Stimulated activated CD8-positive, alpha-beta memory T cell treated with anti-CD3 and anti-CD28 coated beads, Interleukin-15, amount 100 ng/mL, for 1 hour (primary cell): ENCODE results near the gene SLC25A13.

Source experiments
- DNase-seq: peaks from one replicate; pipeline ENCODE4 v3.0.0-alpha.2; 2020; ENCODE audit warnings: low read depth

Gene SLC25A13

DNA sequence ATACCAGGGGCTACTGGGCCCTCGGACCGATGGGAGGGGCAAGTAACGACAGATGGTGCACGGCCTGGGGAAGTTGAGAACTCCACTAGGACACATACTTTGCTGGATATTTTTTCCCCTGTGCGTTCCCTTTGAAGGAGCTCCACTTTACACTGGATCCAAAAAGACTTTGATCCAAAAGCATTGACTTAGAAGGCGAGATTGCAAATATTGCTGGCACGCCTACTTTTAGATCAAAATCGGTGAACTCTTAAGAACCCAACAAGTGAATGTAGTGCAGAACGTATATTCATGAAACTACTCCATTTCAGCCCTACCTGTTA is 436 bp upstream of the SLC25A13 start:
- DNase-seq = no peak

GRCh38 chr7:96321031-96321657 is 754 bp downstream of the SLC25A13 start:
- peak; percentile 17 for DNase-seq

DNA sequence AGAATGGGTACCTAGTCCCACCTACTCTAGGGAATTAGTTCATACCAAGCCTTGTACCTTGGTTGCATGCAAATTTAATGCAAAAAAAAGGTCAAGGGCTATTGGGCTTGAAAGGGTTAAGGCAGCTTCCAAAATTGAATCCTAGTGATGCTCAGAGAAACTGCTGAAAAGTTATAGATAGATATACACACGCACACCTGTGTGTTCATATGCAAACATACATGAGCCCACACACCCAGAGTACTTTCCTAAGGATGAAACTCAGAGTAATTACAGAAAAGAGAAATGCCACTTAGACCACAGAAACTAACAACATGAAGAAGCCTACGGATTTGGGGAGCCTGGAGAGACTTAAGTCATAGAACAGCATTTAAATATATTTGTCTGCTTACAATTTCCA is 1.5 kb downstream of the SLC25A13 start:
- DNase-seq = no peak

- DNase-seq = no peak
Observed at GRCh38 chr7:96319439-96319838, 2.5 kb downstream of the SLC25A13 start.

- DNase-seq = no peak
Observed at GRCh38 chr7:96316949-96317348, 4.9 kb downstream of the SLC25A13 start.

- DNase-seq = no peak
Observed at GRCh38 chr7:96315125-96315512, 6.8 kb downstream of the SLC25A13 start.

DNA sequence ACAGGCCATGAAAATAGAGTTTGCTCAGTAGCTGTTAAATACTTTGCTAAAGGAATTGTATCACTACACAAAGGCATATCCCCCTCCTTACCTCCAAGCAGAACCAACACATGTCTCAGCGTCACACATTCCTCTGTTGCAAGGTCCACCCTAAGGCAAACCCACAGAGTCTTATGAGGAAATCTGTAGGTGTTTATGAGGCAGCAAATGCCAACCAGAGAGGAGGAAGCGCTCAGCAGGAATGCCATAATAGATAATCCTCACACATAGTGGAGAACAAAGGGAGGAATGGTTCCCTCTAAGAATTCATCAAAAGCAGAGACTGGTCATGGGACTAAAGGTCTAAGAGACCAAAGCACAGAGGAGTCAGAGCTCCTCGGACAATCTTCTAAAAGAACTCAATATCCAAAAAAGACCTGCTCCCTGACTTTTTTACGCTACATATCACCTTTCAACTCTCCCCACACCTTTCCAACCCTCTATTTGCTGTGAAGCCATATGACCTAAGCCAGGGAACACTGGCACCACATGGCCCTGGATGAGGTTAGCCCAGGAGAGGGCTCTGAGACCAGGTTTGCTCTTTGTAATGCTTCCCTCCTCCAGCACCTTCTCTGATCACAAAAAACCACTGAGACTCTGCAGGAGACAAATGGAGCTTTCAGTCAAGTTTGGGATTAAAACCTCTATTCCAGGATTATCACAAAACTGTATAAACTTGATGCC is 7.3 kb downstream of the SLC25A13 start:
- DNase-seq = no peak

DNA sequence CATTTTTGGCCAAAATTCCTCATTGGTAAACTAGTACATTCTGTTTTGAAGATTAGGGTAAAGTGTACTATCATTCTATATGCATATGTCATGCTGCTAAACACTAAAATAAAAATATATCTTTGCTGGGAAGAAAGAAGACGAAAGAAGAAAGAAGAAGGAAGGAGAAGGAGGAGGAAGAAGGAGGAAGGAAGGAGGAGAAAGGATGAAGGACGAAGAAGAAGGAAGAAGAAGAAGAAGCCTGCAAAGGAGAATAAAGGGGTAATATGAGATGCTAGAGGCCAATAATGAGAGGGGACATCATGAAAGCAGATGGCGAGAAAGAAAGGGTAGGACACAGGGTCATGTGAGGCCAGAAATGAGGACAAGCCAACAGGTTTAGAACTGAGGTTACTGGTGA is 8.0 kb downstream of the SLC25A13 start:
- DNase-seq = no peak

GRCh38 chr7:96312502-96312901 is 9.4 kb downstream of the SLC25A13 start:
- no peak for DNase-seq

DNA sequence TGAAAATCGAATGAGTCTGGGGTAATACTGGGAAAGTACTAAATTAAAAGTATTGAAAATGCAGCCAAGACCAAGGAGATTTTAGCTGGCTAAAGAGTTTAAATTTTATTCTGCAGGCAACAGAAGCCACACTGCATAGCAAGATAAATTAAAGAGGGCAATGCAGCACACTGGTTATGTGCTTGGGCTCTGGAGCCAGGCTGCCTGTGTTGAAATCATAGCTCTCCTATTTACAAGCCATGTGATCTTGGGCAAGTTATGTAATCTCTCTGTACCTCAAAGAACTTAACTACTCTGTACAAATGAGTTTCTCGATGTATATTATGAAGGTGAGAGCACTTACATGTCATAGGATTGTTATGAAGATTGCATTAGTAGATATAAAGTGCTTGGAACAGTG is 9.9 kb downstream of the SLC25A13 start:
- DNase-seq = no peak

DNA sequence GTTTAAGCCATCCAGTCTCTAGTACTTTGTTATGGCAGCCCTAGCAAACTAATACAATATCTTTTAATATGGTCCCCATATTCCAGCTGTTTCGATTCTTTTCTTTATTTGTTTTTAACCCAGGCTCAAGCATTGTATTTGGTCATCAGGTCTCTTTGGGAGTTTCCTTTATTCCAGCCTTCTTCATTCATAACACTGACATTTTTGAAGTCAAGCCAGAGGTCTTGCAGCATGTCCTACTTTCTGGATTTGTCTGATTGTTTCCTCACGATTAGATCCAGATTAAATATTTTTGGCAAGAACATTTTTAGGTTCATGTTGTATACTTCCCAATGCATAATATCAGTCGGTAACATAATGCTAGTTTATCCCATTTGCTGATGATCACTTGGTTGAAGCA is 11.8 kb downstream of the SLC25A13 start:
- no peak for DNase-seq

DNA sequence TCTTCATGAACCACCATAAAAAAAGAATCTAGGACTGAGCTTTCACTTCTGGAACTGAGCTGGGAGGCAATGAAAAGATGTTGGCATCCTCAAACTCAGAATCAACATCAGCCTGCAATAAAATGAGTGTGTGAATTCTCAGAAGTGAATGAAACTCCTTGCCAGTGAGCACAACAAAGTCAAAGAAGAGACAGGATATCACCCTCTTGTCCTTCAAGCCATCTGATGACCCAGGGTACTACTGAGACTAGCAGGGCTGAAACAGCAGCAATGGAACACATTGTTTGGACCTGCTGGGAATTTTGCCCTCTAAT is 13.0 kb downstream of the SLC25A13 start:
- no peak for DNase-seq

- no peak for DNase-seq
Observed at GRCh38 chr7:96308253-96308949, 13.5 kb downstream of the SLC25A13 start.

DNA sequence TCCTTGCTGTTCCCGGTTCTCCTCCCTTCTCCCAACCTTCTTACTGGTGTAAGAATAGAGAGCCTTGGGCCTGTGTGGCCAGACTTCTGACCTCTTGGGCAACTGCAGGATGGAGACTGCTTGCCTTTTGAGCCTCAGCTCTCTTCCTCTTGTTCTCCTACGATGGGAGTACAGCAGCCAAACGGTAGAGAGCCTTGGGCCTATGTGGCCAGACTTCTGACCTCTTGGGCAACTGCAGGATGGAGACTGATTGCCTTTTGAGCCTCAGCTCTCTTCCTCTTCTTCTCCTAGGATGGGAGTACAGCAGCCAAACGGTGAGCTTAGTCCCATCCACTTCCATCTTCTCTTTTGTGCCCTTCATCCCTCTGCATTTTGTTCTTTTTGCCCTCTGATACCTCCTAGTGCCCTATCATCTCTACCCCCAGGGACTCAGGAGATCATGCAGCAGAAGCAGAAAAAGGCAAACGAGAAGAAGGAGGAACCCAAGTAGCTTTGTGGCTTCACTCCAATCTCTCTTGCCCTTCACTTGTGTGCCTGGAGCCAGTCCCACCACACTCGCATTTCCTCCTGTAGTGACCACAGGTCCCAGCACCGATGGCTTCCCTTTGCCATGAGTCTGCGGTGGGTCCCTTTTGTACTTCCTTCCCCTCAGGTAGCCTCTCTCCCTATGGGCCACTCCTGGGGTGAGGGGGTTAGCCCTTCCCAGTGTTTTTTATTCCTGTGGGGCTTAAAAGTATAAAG is 15.3 kb downstream of the SLC25A13 start:
- no peak for DNase-seq

GRCh38 chr7:96305915-96306314 is 16.0 kb downstream of the SLC25A13 start:
- DNase-seq = no peak

- no peak for DNase-seq
Observed at GRCh38 chr7:96304573-96304972, 17.3 kb downstream of the SLC25A13 start.

DNA sequence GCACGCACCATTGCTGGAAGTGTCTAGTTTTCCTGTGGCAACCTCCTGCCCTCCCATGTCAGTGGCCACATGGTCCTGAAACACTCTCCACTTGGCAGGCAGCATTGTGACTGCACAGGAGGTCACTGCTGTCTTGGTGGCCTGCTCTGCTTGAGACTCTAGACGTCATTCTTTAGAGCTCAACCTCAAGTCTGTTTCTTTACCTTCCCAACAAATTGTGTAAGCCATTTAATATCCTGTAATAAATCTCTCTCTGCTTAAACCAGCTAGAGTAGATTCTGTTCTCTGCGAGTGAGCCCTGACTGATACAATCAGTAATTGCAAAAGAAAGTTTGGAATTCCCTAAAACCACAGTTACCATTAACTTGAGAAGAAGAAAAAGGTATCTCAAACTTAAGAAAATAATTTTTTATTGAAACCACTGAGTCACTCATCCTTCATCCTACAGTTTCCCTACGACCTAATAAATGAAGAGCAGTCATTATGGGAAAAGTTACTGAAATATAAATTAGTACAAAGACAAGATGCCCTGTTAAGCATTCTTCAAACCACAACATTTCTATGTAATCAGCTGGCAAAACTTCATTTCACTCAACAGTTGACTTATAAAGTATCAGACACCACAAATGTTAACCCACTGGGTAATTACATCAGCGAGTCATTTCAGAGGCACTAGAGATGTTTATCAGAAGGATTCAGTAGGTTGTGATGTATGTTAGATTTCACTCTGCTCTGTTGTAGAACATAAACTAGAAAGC is 18.0 kb downstream of the SLC25A13 start:
- DNase-seq = no peak

- DNase-seq = no peak
Observed at GRCh38 chr7:96303105-96303685, 18.7 kb downstream of the SLC25A13 start.

DNA sequence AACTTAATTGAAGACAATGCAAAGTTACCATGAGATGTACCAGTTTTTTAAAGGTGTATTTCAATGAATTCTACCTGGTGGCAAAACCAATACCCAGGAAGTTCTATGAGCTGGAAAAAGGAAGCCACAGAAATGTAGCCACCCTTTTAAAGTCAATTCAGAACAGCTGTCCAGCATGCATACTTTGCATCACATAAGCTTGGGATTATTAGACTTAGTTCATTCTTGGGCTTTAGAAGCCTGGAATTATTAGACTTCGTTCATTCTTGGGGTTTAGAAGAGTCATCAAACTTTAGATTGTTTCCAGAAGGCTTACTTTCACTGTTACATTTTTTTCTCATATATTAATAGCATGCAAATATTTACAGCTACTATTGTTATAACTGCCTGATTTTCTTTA is 20.9 kb downstream of the SLC25A13 start:
- DNase-seq = no peak

GRCh38 chr7:96300502-96300901 is 21.4 kb downstream of the SLC25A13 start:
- no peak for DNase-seq

DNA sequence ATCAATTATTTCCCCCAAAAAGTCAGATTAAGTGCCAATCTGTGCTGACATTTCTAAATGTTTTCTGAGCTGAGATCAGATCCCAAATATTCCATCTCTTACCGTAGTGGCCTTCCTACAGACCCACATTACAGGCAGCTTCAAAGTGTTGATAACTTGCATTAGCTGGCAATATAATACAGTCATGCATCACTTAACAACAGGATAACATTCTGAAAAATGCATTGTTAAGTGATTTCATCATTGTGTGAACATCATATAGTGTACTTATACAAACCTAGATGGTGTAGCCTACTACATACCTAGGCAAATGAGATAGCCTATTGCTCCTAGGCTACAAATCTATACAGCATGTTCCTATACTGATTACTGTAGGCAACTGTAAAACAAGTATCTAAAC is 22.4 kb downstream of the SLC25A13 start:
- no peak for DNase-seq

DNA sequence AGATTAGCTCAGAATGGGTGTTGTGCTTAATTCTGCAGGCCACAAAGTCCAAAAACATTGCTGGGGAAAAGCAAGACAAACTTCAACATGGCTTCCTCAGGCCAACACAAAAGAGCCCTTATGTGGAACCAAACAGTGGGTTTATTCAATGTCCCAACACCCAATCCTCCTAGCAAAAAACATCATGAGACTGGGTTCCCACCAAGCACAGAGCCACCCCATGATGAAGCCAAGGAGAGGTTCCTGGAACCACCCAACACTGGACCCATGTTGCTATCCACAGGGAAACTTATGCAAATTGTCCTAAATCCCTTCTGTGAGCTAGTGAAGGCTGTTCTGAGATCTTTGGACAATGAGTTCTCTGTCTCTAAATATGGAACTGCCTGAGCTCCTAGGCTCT is 24.0 kb downstream of the SLC25A13 start:
- no peak for DNase-seq
